CD14-positive monocyte (primary cell): ENCODE measurements around the gene PTPN2. TPM values are rescaled to one million over a fixed set of nuclear protein-coding genes. Genes with fewer than 3 reads are reported as not detected.

ENCODE experiments used
- DNase-seq, 3 donors: peaks; one replicate each; pipeline ENCODE4 v3.0.0-alpha.2; 2011 to 2022
- H2AFZ ChIP-seq: 2 replicates; pipeline ENCODE4 v1.6.0; 2012; ENCODE audit warnings: mild to moderate bottlenecking, low read depth, low read length, inconsistent platforms; ENCODE audit not compliant: insufficient read depth, poor library complexity, severe bottlenecking
- H3K27ac ChIP-seq, 2 donors: 1 replicate in 1 of 2; 2 replicates in 1 of 2; pipeline ENCODE4 v1.5.1; 2012 to 2013; ENCODE audit warnings: low read length in 2 of 2, control low read depth in 1 of 2, inconsistent platforms in 1 of 2, low read depth in 1 of 2, mild to moderate bottlenecking in 1 of 2
- H3K27me3 ChIP-seq, 2 donors: one replicate each; pipeline versions ENCODE4 v1.6.0 to v1.6.1; 2011 to 2013; ENCODE audit warnings: low read length in 2 of 2; ENCODE audit not compliant: control insufficient read depth in 2 of 2, insufficient read depth in 2 of 2
- H3K36me3 ChIP-seq, 2 donors: replicated peaks in 1 of 2; 1 replicate in 1 of 2; 2 replicates in 1 of 2; pipeline versions ENCODE4 v1.5.1 to v1.6.1; 2012 to 2013; ENCODE audit warnings: low read length in 2 of 2, control low read depth in 1 of 2, inconsistent platforms in 1 of 2, mild to moderate bottlenecking in 1 of 2; ENCODE audit not compliant: insufficient read depth in 2 of 2, control insufficient read depth in 1 of 2
- H3K4me1 ChIP-seq, 2 donors: 1 replicate in 1 of 2; 2 replicates in 1 of 2; pipeline versions ENCODE4 v1.5.1 to v1.6.1; 2012 to 2013; ENCODE audit warnings: low read length in 2 of 2, control low read depth in 1 of 2, inconsistent platforms in 1 of 2, mild to moderate bottlenecking in 1 of 2, moderate library complexity in 1 of 2; ENCODE audit not compliant: insufficient read depth in 2 of 2, control insufficient read depth in 1 of 2
- H3K4me2 ChIP-seq: replicated peaks from 2 replicates; pipeline ENCODE3; 2012; ENCODE audit warnings: low read length, moderate library complexity, mild to moderate bottlenecking; ENCODE audit not compliant: poor library complexity, severe bottlenecking; ENCODE audit errors: extremely low read depth
- H3K4me3 ChIP-seq, 3 experiments: fragments of 200-600 bp in 1 of 3; sonication (generic) in 1 of 3; replicated peaks in 1 of 3; 1 replicate in 2 of 3; 2 replicates in 1 of 3; pipeline ENCODE4 v1.5.1; 2011 to 2013; ENCODE audit warnings: low read length in 3 of 3, mild to moderate bottlenecking in 3 of 3, control low read depth in 2 of 3, low read depth in 2 of 3, inconsistent platforms in 1 of 3, moderate library complexity in 1 of 3
- H3K79me2 ChIP-seq: 2 replicates; pipeline ENCODE4 v1.6.0; 2012; ENCODE audit warnings: mild to moderate bottlenecking, control low read depth, inconsistent platforms, low read length, moderate library complexity; ENCODE audit not compliant: insufficient read depth
- H3K9ac ChIP-seq: 2 replicates; pipeline ENCODE4 v1.6.0; 2017; ENCODE audit warnings: low read length, mild to moderate bottlenecking; ENCODE audit not compliant: insufficient read depth, poor library complexity, severe bottlenecking
- H3K9me3 ChIP-seq, 2 donors: replicated peaks in 1 of 2; 1 replicate in 1 of 2; 2 replicates in 1 of 2; pipeline versions ENCODE4 v1.5.1 to v1.6.1; 2012 to 2013; ENCODE audit warnings: low read length in 2 of 2, control low read depth in 1 of 2; ENCODE audit not compliant: control insufficient read depth in 1 of 2, insufficient read depth in 1 of 2
- H4K20me1 ChIP-seq: 2 replicates; pipeline ENCODE4 v1.6.0; 2012; ENCODE audit warnings: mild to moderate bottlenecking, low read length, control low read depth, moderate library complexity; ENCODE audit not compliant: insufficient read depth
- H3K27ac Mint-ChIP-seq, 7 donors: one replicate each; pipeline ENCODE4 v1.8.0; 2020; ENCODE audit warnings: mild to moderate bottlenecking in 7 of 7, mixed read lengths in 7 of 7, moderate library complexity in 6 of 7, inconsistent platforms in 2 of 7
- H3K27me3 Mint-ChIP-seq, 3 donors: one replicate each; pipeline ENCODE4 v1.8.0; 2021 to 2022; ENCODE audit warnings: low read depth in 3 of 3, mild to moderate bottlenecking in 3 of 3, mixed read lengths in 3 of 3, moderate library complexity in 3 of 3, inconsistent platforms in 1 of 3
- H3K36me3 Mint-ChIP-seq, 2 donors: one replicate each; pipeline ENCODE4 v1.8.0; 2020; ENCODE audit warnings: mixed read lengths in 2 of 2, inconsistent platforms in 1 of 2, mild to moderate bottlenecking in 1 of 2
- H3K4me1 Mint-ChIP-seq: one replicate; pipeline ENCODE4 v1.8.0; 2020; ENCODE audit warnings: mild to moderate bottlenecking, mixed read lengths
- H3K4me3 Mint-ChIP-seq, 2 donors: one replicate each; pipeline ENCODE4 v1.8.0; 2020; ENCODE audit warnings: mild to moderate bottlenecking in 2 of 2, mixed read lengths in 2 of 2, moderate library complexity in 1 of 2
- H3K9me3 Mint-ChIP-seq, 7 donors: one replicate each; pipeline ENCODE4 v1.8.0; 2020 to 2022; ENCODE audit warnings: mixed read lengths in 7 of 7, mild to moderate bottlenecking in 6 of 7, moderate library complexity in 6 of 7, inconsistent platforms in 2 of 7
- WGBS: methylation state at CpG from one replicate; pipeline ENCODE4 v1.1.5; 2013; ENCODE audit warnings: missing lambda C conversion rate; ENCODE audit not compliant: insufficient coverage; 5-methylcytosine and 5-hydroxymethylcytosine counted together
- intact Hi-C, 2 donors: fragments of 100-400 bp; cut with micrococcal nuclease; formaldehyde crosslinking; loops; one replicate each; pipeline versions ENCODE4 v1.15.0 to v1.15.1; 2023
- polyA plus RNA-seq, 3 donors: library from polyadenylated mRNA; depleted of rRNA in 1 of 3; unstranded in 2 of 3; stranded (reverse) in 1 of 3; fragments of 300-500 nt in 2 of 3; fragments of >200 nt in 1 of 3; fragmentation: Illumina TruSeq in 2 of 3; gene quantifications; 1 replicate in 2 of 3; 2 replicates in 1 of 3; pipeline ENCODE4 v1.2.3, GENCODE V29; 2012 to 2021
- TF ChIP-seq, protein P1 (sequence below): fragments of 200-600 bp; IDR thresholded peaks from one replicate; pipeline ENCODE4 v1.8.0; 2022; ENCODE audit warnings: antibody characterized with exemption, mild to moderate bottlenecking

Gene PTPN2
- polyA plus RNA-seq, 3 donors: 55.6 to 108 (median 78.4) TPM

DNA sequence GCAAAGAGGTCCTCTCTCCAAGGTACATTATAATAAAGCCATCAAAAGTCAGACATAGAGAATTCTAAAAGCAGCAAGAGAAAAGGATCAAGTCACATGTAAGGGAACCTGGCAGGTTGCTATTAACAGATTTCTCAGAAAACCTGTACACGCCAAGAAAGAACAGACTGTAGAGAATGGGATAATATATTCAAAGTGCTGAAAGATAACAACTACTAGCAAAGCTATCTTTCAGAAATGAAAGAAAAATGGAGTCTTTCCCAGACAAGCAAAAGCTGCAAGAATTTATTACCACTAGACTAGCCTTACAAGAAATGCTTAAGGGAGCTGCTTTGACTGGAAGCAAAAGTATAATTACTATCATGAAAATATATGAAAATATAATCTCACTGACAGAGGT, 81.5 kb downstream of the PTPN2 start:
- Mint-ChIP-seq H3K9me3 (peaks cover 0 to 3% (median 0%) of the 10 kb centered on the region in 7 donors), H3K27ac (no peak overlapping the region)
- H3K36me3 ChIP-seq: peaks cover 42 to 59% of the 10 kb centered on the region in 2 donors

DNA sequence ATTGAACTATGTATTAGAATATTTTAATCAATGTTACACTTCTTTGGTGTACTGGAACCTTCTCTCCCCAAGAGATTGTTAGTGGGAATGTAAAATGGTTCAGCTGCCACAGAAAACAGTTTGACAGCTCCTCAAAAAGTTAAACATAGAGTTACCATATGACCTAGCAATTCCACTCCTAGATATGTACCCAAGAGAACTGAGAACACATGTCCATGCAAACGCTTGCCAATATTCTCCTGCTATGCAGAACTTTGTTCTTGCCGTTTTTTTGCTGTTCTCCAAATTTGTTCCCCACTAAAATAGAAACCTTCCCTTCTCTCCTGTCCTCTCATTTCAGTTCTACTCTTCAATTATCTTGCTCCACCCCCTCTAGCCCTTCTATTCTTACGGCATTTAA, 87.6 kb downstream of the PTPN2 start:
- Mint-ChIP-seq H3K4me1 (no peaks in the 10 kb centered on the region), H3K27ac (peak overlapping the region in 1 of 7 donors; percentile 57), H3K27me3 (no peaks in the 10 kb centered on the region), H3K9me3 (no peaks in the 10 kb centered on the region), H3K4me3 (no peak overlapping the region), H3K36me3 (peaks cover 68 to 84% of the 10 kb centered on the region in 2 donors)
- H3K4me2 ChIP-seq: no peak overlapping the region
- H3K27me3 ChIP-seq: no peaks in the 10 kb centered on the region
- H3K4me3 ChIP-seq: no peak overlapping the region
- TF ChIP-seq, protein P1, sequence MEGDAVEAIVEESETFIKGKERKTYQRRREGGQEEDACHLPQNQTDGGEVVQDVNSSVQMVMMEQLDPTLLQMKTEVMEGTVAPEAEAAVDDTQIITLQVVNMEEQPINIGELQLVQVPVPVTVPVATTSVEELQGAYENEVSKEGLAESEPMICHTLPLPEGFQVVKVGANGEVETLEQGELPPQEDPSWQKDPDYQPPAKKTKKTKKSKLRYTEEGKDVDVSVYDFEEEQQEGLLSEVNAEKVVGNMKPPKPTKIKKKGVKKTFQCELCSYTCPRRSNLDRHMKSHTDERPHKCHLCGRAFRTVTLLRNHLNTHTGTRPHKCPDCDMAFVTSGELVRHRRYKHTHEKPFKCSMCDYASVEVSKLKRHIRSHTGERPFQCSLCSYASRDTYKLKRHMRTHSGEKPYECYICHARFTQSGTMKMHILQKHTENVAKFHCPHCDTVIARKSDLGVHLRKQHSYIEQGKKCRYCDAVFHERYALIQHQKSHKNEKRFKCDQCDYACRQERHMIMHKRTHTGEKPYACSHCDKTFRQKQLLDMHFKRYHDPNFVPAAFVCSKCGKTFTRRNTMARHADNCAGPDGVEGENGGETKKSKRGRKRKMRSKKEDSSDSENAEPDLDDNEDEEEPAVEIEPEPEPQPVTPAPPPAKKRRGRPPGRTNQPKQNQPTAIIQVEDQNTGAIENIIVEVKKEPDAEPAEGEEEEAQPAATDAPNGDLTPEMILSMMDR: no peak
- WGBS: 95% methylated on average over 2 of the region's 3 CpGs
- no peak for DNase-seq
- H2AFZ ChIP-seq: no peak overlapping the region
- H3K36me3 ChIP-seq: peaks cover 66 to 92% of the 10 kb centered on the region in 2 donors
- H3K79me2 ChIP-seq: no peaks in the 10 kb centered on the region
- no peak overlapping the region for H3K9ac ChIP-seq
- H3K9me3 ChIP-seq: no peaks in the 10 kb centered on the region
- intact Hi-C loops: no loop called here
- H4K20me1 ChIP-seq: no peaks in the 10 kb centered on the region
- H3K4me1 ChIP-seq: no peaks in the 10 kb centered on the region
- no peak overlapping the region for H3K27ac ChIP-seq

More for the DNA sequence above, 81.5 kb downstream of the PTPN2 start:
- Mint-ChIP-seq H3K27me3 (no peaks in the 10 kb centered on the region), H3K4me3 (no peak overlapping the region), H3K4me1 (peaks cover 3% of the 10 kb centered on the region), H3K36me3 (peaks cover 58 to 68% of the 10 kb centered on the region in 2 donors)
- H3K4me3 ChIP-seq: no peak overlapping the region
- H3K4me2 ChIP-seq: no peak overlapping the region
- peaks cover 19% of the 10 kb centered on the region for H3K79me2 ChIP-seq
- no peak overlapping the region for H3K27ac ChIP-seq
- no peak for DNase-seq
- no peaks in the 10 kb centered on the region for H3K4me1 ChIP-seq
- intact Hi-C loops: no loop called here
- no peaks in the 10 kb centered on the region for H3K27me3 ChIP-seq
- peaks cover 29% of the 10 kb centered on the region for H4K20me1 ChIP-seq
- no peak overlapping the region for H3K9ac ChIP-seq
- WGBS: no CpG with 5 or more reads among the region's 1 CpG
- TF ChIP-seq, protein P1: no peak
- H2AFZ ChIP-seq: no peak overlapping the region
- no peaks in the 10 kb centered on the region for H3K9me3 ChIP-seq
